Activated T-cell treated with anti-CD3 and anti-CD28 coated beads, Interleukin-2, amount 50 U/mL, for 48 hours (primary cell): ENCODE results near the gene STKLD1.
"Not testable (repeated sequence)": the region's sequence is repeated elsewhere in the genome, so short reads cannot be mapped to it uniquely, and the experiment has no call there.

Experiments
- DNase-seq, 2 experiments: peaks; one replicate each; pipeline ENCODE4 v3.0.0-alpha.2; 2020

STKLD1 gene

GRCh38 chr9:133389025-133389557, 12.9 kb downstream of the STKLD1 start:
- no peak for DNase-seq

- no peak for DNase-seq
Measured at GRCh38 chr9:133389562-133389961, 13.4 kb downstream of the STKLD1 start.

GRCh38 chr9:133390713-133391112, 14.5 kb downstream of the STKLD1 start:
- no peak for DNase-seq

GRCh38 chr9:133391449-133391848, 15.3 kb downstream of the STKLD1 start:
- not testable (repeated sequence) for DNase-seq

GRCh38 chr9:133392308-133392707, 16.1 kb downstream of the STKLD1 start:
- DNase-seq, result not testable (repeated sequence)

- no peak for DNase-seq
Measured at GRCh38 chr9:133393399-133393798, 17.2 kb downstream of the STKLD1 start.

- DNase-seq, result no peak
Measured at GRCh38 chr9:133394687-133395271, 18.6 kb downstream of the STKLD1 start.

GRCh38 chr9:133396952-133397351, 20.8 kb downstream of the STKLD1 start:
- DNase-seq, result no peak

- DNase-seq, result no peak
Measured at GRCh38 chr9:133397370-133397769, 21.2 kb downstream of the STKLD1 start.

- no peak for DNase-seq
Measured at GRCh38 chr9:133397895-133398294, 21.7 kb downstream of the STKLD1 start.

- no peak for DNase-seq
Measured at GRCh38 chr9:133400292-133400691, 24.1 kb downstream of the STKLD1 start.

GRCh38 chr9:133401588-133401987, 25.4 kb downstream of the STKLD1 start:
- DNase-seq, result no peak

- no peak for DNase-seq
Measured at GRCh38 chr9:133402689-133403088, 26.5 kb downstream of the STKLD1 start.

- DNase-seq, result peak; percentile 66 to 75
Measured at GRCh38 chr9:133403766-133404453, 27.7 kb downstream of the STKLD1 start.

- DNase-seq, result no peak
Measured at GRCh38 chr9:133404454-133405002, 28.4 kb downstream of the STKLD1 start.

GRCh38 chr9:133405508-133406438, 29.6 kb downstream of the STKLD1 start:
- no peak for DNase-seq

- DNase-seq, result peak; percentile 85 to 91
Measured at GRCh38 chr9:133406480-133407307, 30.5 kb downstream of the STKLD1 start.

- no peak for DNase-seq
Measured at GRCh38 chr9:133408042-133408441, 31.9 kb downstream of the STKLD1 start.

- DNase-seq, result no peak
Measured at GRCh38 chr9:133415170-133415569, 39.0 kb downstream of the STKLD1 start.

- DNase-seq, result peak; percentile 94
Measured at GRCh38 chr9:133417541-133418461, 41.6 kb downstream of the STKLD1 start, which contains the start of gene REXO4. REXO4 (minus strand) TSS chr9:133418010; CDS start chr9:133417844, 166 bp downstream.

GRCh38 chr9:133419005-133419404, 42.8 kb downstream of the STKLD1 start:
- no peak for DNase-seq
